IMR-90 (cell line): ENCODE data around the gene AGO3. TPM values are rescaled to one million over a fixed set of nuclear protein-coding genes. Genes with fewer than 3 reads are reported as not detected.

Source experiments
- ATAC-seq: fragments of 200-7000 bp; cut with Tn5 transposase; 2 replicates; pipeline ENCODE4 v1.9.1; 2020; ENCODE audit warnings: low read depth, mild to moderate bottlenecking, moderate library complexity
- BruUV-seq: library from RNA; stranded (reverse); fragments of 400-500 nt; replicated peaks from 2 replicates; lab custom pipeline; 2021; lab: Mats Ljungman, UMichigan
- CTCF ChIA-PET: fragments of 300-600 bp; formaldehyde crosslinking; extraction: SDS; loops from one replicate; lab custom pipeline; 2021; ENCODE audit warnings: antibody characterized with exemption; lab: Yijun Ruan, JAX
- POLR2A ChIA-PET: fragments of 300-600 bp; sonication (Branson Sonifier 250); formaldehyde crosslinking; loops from one replicate; lab custom pipeline; 2022; ENCODE audit warnings: antibody characterized with exemption; ENCODE audit not compliant: unreplicated experiment; lab: Charles Lee
- DNase-seq: peaks from one replicate; pipeline ENCODE4 v3.0.0; 2013
- H2AFZ ChIP-seq: replicated peaks from 2 replicates; pipeline ENCODE3; 2013; ENCODE audit warnings: low read length, mild to moderate bottlenecking; ENCODE audit not compliant: poor library complexity
- H2AK5ac ChIP-seq: 2 replicates; pipeline ENCODE4 v1.6.1; 2013; ENCODE audit warnings: low read depth, low read length, inconsistent platforms
- H2AK9ac ChIP-seq: replicated peaks from 2 replicates; pipeline ENCODE3; 2013; ENCODE audit warnings: mild to moderate bottlenecking, low read depth, low read length, moderate library complexity; ENCODE audit not compliant: poor library complexity
- H2BK120ac ChIP-seq: 2 replicates; pipeline ENCODE4 v1.6.1; 2013; ENCODE audit warnings: low read depth, low read length, inconsistent platforms
- H2BK15ac ChIP-seq: 3 replicates; pipeline ENCODE4 v1.6.1; 2013; ENCODE audit warnings: low read depth, low read length, inconsistent platforms
- H2BK20ac ChIP-seq: 2 replicates; pipeline ENCODE4 v1.6.1; 2013; ENCODE audit warnings: low read depth, mild to moderate bottlenecking, inconsistent platforms, low read length, moderate library complexity
- H2BK5ac ChIP-seq: 2 replicates; pipeline ENCODE4 v1.6.1; 2013; ENCODE audit warnings: mild to moderate bottlenecking, low read depth, low read length, inconsistent platforms; ENCODE audit not compliant: poor library complexity, severe bottlenecking
- H3K14ac ChIP-seq: replicated peaks from 2 replicates; pipeline ENCODE4 v1.6.1; 2013; ENCODE audit warnings: low read depth, low read length, inconsistent platforms
- H3K18ac ChIP-seq: 2 replicates; pipeline ENCODE4 v1.6.1; 2013; ENCODE audit warnings: low read depth, low read length, control low read depth
- H3K23ac ChIP-seq: 2 replicates; pipeline ENCODE4 v1.6.1; 2013; ENCODE audit warnings: low read depth, low read length, inconsistent platforms
- H3K27ac ChIP-seq: 2 replicates; pipeline ENCODE4 v1.5.1; 2013; ENCODE audit warnings: mild to moderate bottlenecking, control low read depth, low read length; ENCODE audit not compliant: insufficient read depth
- H3K27me3 ChIP-seq: 2 replicates; pipeline ENCODE4 v1.6.1; 2013; ENCODE audit warnings: low read length; ENCODE audit not compliant: control insufficient read depth, insufficient read depth
- H3K36me3 ChIP-seq: 2 replicates; pipeline ENCODE4 v1.6.1; 2013; ENCODE audit warnings: low read length, mixed read lengths; ENCODE audit not compliant: control insufficient read depth, insufficient read depth
- H3K4ac ChIP-seq: 2 replicates; pipeline ENCODE4 v1.6.1; 2013; ENCODE audit warnings: low read depth, low read length, inconsistent platforms
- H3K4me1 ChIP-seq: 2 replicates; pipeline ENCODE4 v1.6.1; 2013; ENCODE audit warnings: low read length, mixed read lengths; ENCODE audit not compliant: control insufficient read depth, insufficient read depth
- H3K4me2 ChIP-seq: 2 replicates; pipeline ENCODE4 v1.6.1; 2013; ENCODE audit warnings: low read depth, mild to moderate bottlenecking, control low read depth, low read length, moderate library complexity
- H3K4me3 ChIP-seq: 2 replicates; pipeline ENCODE4 v1.5.1; 2013; ENCODE audit warnings: low read depth, mild to moderate bottlenecking, control low read depth, low read length, moderate library complexity; ENCODE audit not compliant: insufficient read depth
- H3K56ac ChIP-seq: 2 replicates; pipeline ENCODE4 v1.6.1; 2013; ENCODE audit warnings: low read length, inconsistent platforms; ENCODE audit not compliant: insufficient read depth; ENCODE audit errors: extremely low read depth
- H3K79me1 ChIP-seq, 2 experiments: 2 replicates each; pipeline ENCODE4 v1.6.1; 2013; ENCODE audit warnings: low read length in 2 of 2, inconsistent platforms in 1 of 2, low read depth in 1 of 2
- H3K9ac ChIP-seq: 2 replicates; pipeline ENCODE4 v1.6.1; 2013; ENCODE audit warnings: low read depth, low read length, control low read depth
- H3K9me1 ChIP-seq: 2 replicates; pipeline ENCODE4 v1.6.1; 2013; ENCODE audit warnings: low read length, inconsistent platforms; ENCODE audit not compliant: insufficient read depth
- H3K9me3 ChIP-seq: 2 replicates; pipeline ENCODE4 v1.6.1; 2013; ENCODE audit warnings: low read length; ENCODE audit not compliant: control insufficient read depth, insufficient read depth
- H4K20me1 ChIP-seq: 2 replicates; pipeline ENCODE4 v1.6.1; 2013; ENCODE audit warnings: low read length, inconsistent platforms; ENCODE audit not compliant: insufficient read depth
- H4K5ac ChIP-seq: 2 replicates; pipeline ENCODE4 v1.6.1; 2013; ENCODE audit warnings: mild to moderate bottlenecking, low read depth, low read length, control low read depth
- H4K8ac ChIP-seq, 2 experiments: 2 replicates each; pipeline ENCODE4 v1.6.1; 2013; ENCODE audit warnings: low read depth in 2 of 2, low read length in 2 of 2, control low read depth in 1 of 2, inconsistent platforms in 1 of 2
- H4K91ac ChIP-seq: 2 replicates; pipeline ENCODE4 v1.6.1; 2013; ENCODE audit warnings: low read depth, low read length, inconsistent platforms; ENCODE audit not compliant: insufficient read depth
- BHLHE40 ChIP-seq: fragments of 150-350 bp; IDR thresholded peaks from 2 replicates; pipeline ENCODE4 v1.6.1; 2016; ENCODE audit warnings: mild to moderate bottlenecking, low read depth, low read length
- CEBPB ChIP-seq: IDR thresholded peaks from 2 replicates; pipeline ENCODE4 v1.6.1; 2012; ENCODE audit warnings: low read depth, low read length, improper control_type of control experiment
- CHD1 ChIP-seq: IDR thresholded peaks from 2 replicates; pipeline ENCODE4 v1.6.1; 2012; ENCODE audit warnings: low read depth, low read length, improper control_type of control experiment
- CTCF ChIP-seq: conservative IDR thresholded peaks from 2 replicates; pipeline ENCODE4 v1.5.1; 2012; ENCODE audit warnings: mild to moderate bottlenecking, low read depth, low read length, improper control_type of control experiment
- ELK1 ChIP-seq: fragments of 150-350 bp; IDR thresholded peaks from 2 replicates; pipeline ENCODE4 v1.6.1; 2016; ENCODE audit warnings: low read depth, mild to moderate bottlenecking, low read length, moderate library complexity, borderline replicate concordance
- FOS ChIP-seq: fragments of 150-350 bp; IDR thresholded peaks from 2 replicates; pipeline ENCODE4 v1.6.1; 2016; ENCODE audit warnings: low read depth, low read length
- MAFK ChIP-seq: IDR thresholded peaks from 2 replicates; pipeline ENCODE4 v1.6.1; 2012; ENCODE audit warnings: low read depth, low read length, improper control_type of control experiment
- MAZ ChIP-seq: IDR thresholded peaks from 2 replicates; pipeline ENCODE4 v1.6.1; 2012; ENCODE audit warnings: low read depth, mild to moderate bottlenecking, low read length, improper control_type of control experiment, moderate library complexity, borderline replicate concordance
- MXI1 ChIP-seq: IDR thresholded peaks from 2 replicates; pipeline ENCODE4 v1.6.1; 2012; ENCODE audit warnings: low read depth, mild to moderate bottlenecking, low read length, moderate library complexity, borderline replicate concordance
- NFE2L2 ChIP-seq: fragments of 150-350 bp; IDR thresholded peaks from 2 replicates; pipeline ENCODE4 v1.6.1; 2016; ENCODE audit warnings: low read depth, mild to moderate bottlenecking, low read length
- POLR2A ChIP-seq: IDR thresholded peaks from 2 replicates; pipeline ENCODE4 v1.6.1; 2012; ENCODE audit warnings: mild to moderate bottlenecking, low read depth, low read length
- RAD21 ChIP-seq: IDR thresholded peaks from 2 replicates; pipeline ENCODE4 v1.6.1; 2012; ENCODE audit warnings: low read length, improper control_type of control experiment
- RCOR1 ChIP-seq: IDR thresholded peaks from 2 replicates; pipeline ENCODE4 v1.6.1; 2012; ENCODE audit warnings: mild to moderate bottlenecking, low read length, improper control_type of control experiment; ENCODE audit not compliant: insufficient replicate concordance
- RFX5 ChIP-seq: IDR thresholded peaks from 2 replicates; pipeline ENCODE4 v1.8.0; 2012; ENCODE audit warnings: low read depth, mild to moderate bottlenecking, low read length, moderate library complexity
- SMC3 ChIP-seq: fragments of 150-350 bp; IDR thresholded peaks from 2 replicates; pipeline ENCODE4 v1.6.1; 2016; ENCODE audit warnings: low read depth, mild to moderate bottlenecking, antibody characterized with exemption, low read length, moderate library complexity
- USF2 ChIP-seq: fragments of 150-350 bp; IDR thresholded peaks from 2 replicates; pipeline ENCODE4 v1.6.1; 2017; ENCODE audit warnings: mild to moderate bottlenecking, antibody characterized with exemption, low read length, low read depth
- dilution Hi-C: fragments of 300-500 bp; cut with HindIII; formaldehyde crosslinking; loops from one replicate; pipeline ENCODE4 v1.14.3; 2018; ENCODE audit warnings: low sequenced_read_pairs; ENCODE audit not compliant: unreplicated experiment
- in situ Hi-C: fragments of 300-500 bp; cut with MboI; formaldehyde crosslinking; loops from 3 replicates; pipeline ENCODE4 v1.14.3; 2019; ENCODE audit warnings: low sequenced_read_pairs, inconsistent platforms, mixed read lengths
- intact Hi-C: fragments of 100-400 bp; cut with micrococcal nuclease; formaldehyde crosslinking; loops from 2 replicates; pipeline ENCODE4 v1.10.0; 2022
- polyA plus RNA-seq, 3 experiments: library from polyadenylated mRNA; depleted of rRNA; stranded (reverse); fragments of >200 nt; gene quantifications; 2 replicates each; pipeline ENCODE4 v1.2.3, GENCODE V29; 2012; ENCODE audit warnings: low replicate concordance in 1 of 3
- total RNA-seq: library from RNA; depleted of rRNA; stranded (reverse); fragments of >200 nt; gene quantifications from 2 replicates; pipeline ENCODE4 v1.2.3, GENCODE V29; 2012

Gene AGO3
- total and polyA plus RNA-seq, 2 of the 4 experiments (the other 2 are of a cell fraction) = 8.9 to 25.6 TPM

GRCh38 chr1:36067871-36068270 is 137.0 kb downstream of the AGO3 start:
- Histone ChIP-seq H3K4ac (no peak overlapping the region), H2BK5ac (no peak overlapping the region), H3K27me3 (no peaks in the 10 kb centered on the region), H3K9ac (no peak overlapping the region), H3K79me1 (no peaks in the 10 kb centered on the region), H3K27ac (no peak overlapping the region), H3K23ac (no peak overlapping the region), H3K14ac (no peak overlapping the region), H3K18ac (no peak overlapping the region), H3K4me3 (no peak overlapping the region), H4K8ac (no peak overlapping the region), H3K4me1 (no peaks in the 10 kb centered on the region), H3K4me2 (no peak overlapping the region), H2AK5ac (no peak overlapping the region), H2BK20ac (no peak overlapping the region), H3K36me3 (no peaks in the 10 kb centered on the region), H2BK15ac (no peak overlapping the region), H2AK9ac (no peak overlapping the region), H2BK120ac (no peak overlapping the region), H3K56ac (no peak overlapping the region), H4K5ac (no peak overlapping the region), H4K20me1 (no peaks in the 10 kb centered on the region), H2AFZ (no peak overlapping the region), H3K9me1 (no peaks in the 10 kb centered on the region), H3K9me3 (no peaks in the 10 kb centered on the region), H4K91ac (no peak overlapping the region)
- in situ Hi-C loops = no loop called here
- DNase-seq (no peak), ATAC-seq (no peak)
- no TSS peak for BruUV-seq
- TF ChIP-seq CHD1 (no peak), BHLHE40 (no peak), RAD21 (no peak), CEBPB (no peak), NFE2L2 (no peak), POLR2A (no peak), RCOR1 (no peak), MAFK (no peak), RFX5 (no peak), MAZ (no peak), CTCF (no peak), FOS (no peak), MXI1 (no peak), SMC3 (no peak), USF2 (no peak), ELK1 (no peak)
- dilution Hi-C loops = no loop called here
- ChIA-PET CTCF (interaction anchor here (0.7 kb wide), 1 partner anchor 210 kb away, joined by 8 read pairs; no protein-coding TSS in a partner anchor), POLR2A (no interaction called here)
- intact Hi-C loops = no loop called here
